SK-N-MC (cell line): ENCODE measurements around the gene FOSL2.

ENCODE experiments used
- EZH2 ChIP-seq: fragments of 200-600 bp; sonication (generic); IDR thresholded peaks from one replicate; pipeline ENCODE4 v1.6.1; 2017; ENCODE audit warnings: antibody characterized with exemption
- FOXP2 ChIP-seq: optimal IDR thresholded peaks from 2 replicates; pipeline ENCODE3; 2011; ENCODE audit warnings: mild to moderate bottlenecking, moderate library complexity; ENCODE audit not compliant: insufficient read depth; ENCODE audit errors: extremely low read length, control extremely low read depth
- POLR2AphosphoS5 ChIP-seq: IDR thresholded peaks from 2 replicates; pipeline ENCODE4 v1.6.1; 2012; ENCODE audit warnings: mild to moderate bottlenecking, low read depth, low read length, borderline replicate concordance

DNA sequence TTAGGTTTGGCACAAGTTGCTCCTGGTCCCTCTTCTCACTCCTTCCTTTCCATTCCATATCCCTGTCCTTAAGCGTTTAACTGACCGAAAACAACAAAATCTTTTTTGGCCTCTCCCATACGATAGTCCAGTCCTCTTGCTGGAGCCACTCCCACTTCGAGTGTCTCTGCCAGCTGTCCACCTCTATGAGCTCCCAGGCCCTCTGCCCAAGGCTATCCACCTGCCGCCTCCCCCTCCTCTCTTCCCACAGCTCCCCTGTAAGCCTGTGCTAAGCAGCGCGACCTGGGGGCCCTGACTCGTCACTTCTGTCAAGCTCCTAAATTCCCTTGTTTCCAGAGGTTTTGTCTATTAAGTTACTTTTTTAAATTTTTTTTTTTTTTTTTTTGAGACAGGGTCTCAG, 47.0 kb upstream of the FOSL2 start:
- TF ChIP-seq EZH2 (no peak), POLR2AphosphoS5 (no peak), FOXP2 (no peak)
